Measurements from ENCODE around the gene RDH11.
A peak's percentile ranks its signal among the peaks of the same experiment; 100 is the strongest.

The RDH11 gene

DNA sequence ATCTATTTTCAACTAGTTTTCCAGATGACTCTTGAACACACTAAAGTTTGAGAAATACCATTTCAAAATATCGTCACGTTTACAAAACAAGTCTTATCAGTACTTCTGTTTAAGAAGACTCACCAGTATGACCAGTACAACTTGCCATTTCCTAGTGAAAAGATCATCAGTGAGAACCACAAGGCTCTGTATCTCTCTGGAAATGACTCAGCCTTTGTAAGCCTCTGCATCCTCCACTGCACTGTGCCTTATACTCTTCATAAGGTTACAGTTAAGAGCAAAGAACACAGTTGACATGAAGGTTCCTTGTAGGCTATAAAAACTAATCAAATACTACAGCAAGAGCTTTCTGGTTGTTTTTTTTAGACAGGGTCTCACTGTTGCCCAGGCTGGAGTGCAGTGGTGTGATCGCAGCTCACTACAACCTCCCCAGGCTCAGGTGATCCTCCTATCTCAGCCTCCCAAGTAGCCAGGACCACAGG, 15.4 kb downstream of the RDH11 start:
- TF ChIP-seq EP300 (IDR thresholded peaks at IDR 0.05; ENCODE audit: borderline replicate concordance), result no peak
- no peak for TF ChIP-seq TAF1 (IDR thresholded peaks at IDR 0.05; ENCODE audit: low read depth)
- no peak for TF ChIP-seq EGR1 (IDR thresholded peaks at IDR 0.05)
- TF ChIP-seq ZBTB7A (IDR thresholded peaks at IDR 0.05; ENCODE audit: low read depth), result no peak
- TF ChIP-seq YY1 (IDR thresholded peaks at IDR 0.05; ENCODE audit: low read depth), result no peak
- no peak for TF ChIP-seq NFIC (IDR thresholded peaks at IDR 0.05)
- TF ChIP-seq, protein P1, sequence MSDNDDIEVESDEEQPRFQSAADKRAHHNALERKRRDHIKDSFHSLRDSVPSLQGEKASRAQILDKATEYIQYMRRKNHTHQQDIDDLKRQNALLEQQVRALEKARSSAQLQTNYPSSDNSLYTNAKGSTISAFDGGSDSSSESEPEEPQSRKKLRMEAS (IDR thresholded peaks at IDR 0.05), result no peak
- no peak for TF ChIP-seq FOXM1 (IDR thresholded peaks at IDR 0.05; ENCODE audit: borderline replicate concordance, low read depth)
- TF ChIP-seq RAD21 (IDR thresholded peaks at IDR 0.05; ENCODE audit: low read depth), result no peak
- TF ChIP-seq TCF12 (IDR thresholded peaks at IDR 0.05; ENCODE audit: low read depth), result no peak
- no peak for TF ChIP-seq CREB1 (IDR thresholded peaks at IDR 0.05; ENCODE audit: low read depth)
- TF ChIP-seq, protein P2, sequence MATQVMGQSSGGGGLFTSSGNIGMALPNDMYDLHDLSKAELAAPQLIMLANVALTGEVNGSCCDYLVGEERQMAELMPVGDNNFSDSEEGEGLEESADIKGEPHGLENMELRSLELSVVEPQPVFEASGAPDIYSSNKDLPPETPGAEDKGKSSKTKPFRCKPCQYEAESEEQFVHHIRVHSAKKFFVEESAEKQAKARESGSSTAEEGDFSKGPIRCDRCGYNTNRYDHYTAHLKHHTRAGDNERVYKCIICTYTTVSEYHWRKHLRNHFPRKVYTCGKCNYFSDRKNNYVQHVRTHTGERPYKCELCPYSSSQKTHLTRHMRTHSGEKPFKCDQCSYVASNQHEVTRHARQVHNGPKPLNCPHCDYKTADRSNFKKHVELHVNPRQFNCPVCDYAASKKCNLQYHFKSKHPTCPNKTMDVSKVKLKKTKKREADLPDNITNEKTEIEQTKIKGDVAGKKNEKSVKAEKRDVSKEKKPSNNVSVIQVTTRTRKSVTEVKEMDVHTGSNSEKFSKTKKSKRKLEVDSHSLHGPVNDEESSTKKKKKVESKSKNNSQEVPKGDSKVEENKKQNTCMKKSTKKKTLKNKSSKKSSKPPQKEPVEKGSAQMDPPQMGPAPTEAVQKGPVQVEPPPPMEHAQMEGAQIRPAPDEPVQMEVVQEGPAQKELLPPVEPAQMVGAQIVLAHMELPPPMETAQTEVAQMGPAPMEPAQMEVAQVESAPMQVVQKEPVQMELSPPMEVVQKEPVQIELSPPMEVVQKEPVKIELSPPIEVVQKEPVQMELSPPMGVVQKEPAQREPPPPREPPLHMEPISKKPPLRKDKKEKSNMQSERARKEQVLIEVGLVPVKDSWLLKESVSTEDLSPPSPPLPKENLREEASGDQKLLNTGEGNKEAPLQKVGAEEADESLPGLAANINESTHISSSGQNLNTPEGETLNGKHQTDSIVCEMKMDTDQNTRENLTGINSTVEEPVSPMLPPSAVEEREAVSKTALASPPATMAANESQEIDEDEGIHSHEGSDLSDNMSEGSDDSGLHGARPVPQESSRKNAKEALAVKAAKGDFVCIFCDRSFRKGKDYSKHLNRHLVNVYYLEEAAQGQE (IDR thresholded peaks at IDR 0.05; ENCODE audit: low read depth), result no peak
- TF ChIP-seq, protein P3, sequence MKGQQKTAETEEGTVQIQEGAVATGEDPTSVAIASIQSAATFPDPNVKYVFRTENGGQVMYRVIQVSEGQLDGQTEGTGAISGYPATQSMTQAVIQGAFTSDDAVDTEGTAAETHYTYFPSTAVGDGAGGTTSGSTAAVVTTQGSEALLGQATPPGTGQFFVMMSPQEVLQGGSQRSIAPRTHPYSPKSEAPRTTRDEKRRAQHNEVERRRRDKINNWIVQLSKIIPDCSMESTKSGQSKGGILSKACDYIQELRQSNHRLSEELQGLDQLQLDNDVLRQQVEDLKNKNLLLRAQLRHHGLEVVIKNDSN (IDR thresholded peaks at IDR 0.05), result no peak

DNA sequence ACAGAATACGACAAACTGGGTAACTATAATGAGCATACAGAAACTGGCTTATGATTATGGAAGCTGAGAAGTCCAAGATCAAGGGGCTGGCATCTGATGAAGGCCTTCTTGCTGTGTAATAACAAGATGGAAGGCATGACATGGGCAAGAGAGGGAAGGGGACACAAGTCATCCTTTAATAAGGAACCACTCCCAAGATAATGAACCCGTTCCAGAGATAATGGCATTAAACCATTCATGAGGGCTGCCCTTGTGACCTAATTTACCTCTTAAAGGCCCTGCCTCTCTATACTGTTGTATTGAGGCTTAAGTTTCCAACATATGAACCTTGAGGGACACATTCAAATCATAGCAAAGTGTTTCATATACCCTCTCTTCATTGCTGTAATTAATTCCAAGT, 16.6 kb downstream of the RDH11 start:
- no peak for TF ChIP-seq TCF12 (IDR thresholded peaks at IDR 0.05; ENCODE audit: low read depth)
- TF ChIP-seq, protein P3 (IDR thresholded peaks at IDR 0.05), result no peak
- no peak for TF ChIP-seq NFIC (IDR thresholded peaks at IDR 0.05)
- no peak for TF ChIP-seq EP300 (IDR thresholded peaks at IDR 0.05; ENCODE audit: borderline replicate concordance)
- no peak for TF ChIP-seq EGR1 (IDR thresholded peaks at IDR 0.05)
- no peak for TF ChIP-seq TAF1 (IDR thresholded peaks at IDR 0.05; ENCODE audit: low read depth)
- no peak for TF ChIP-seq RAD21 (IDR thresholded peaks at IDR 0.05; ENCODE audit: low read depth)
- no peak for TF ChIP-seq YY1 (IDR thresholded peaks at IDR 0.05; ENCODE audit: low read depth)
- TF ChIP-seq ZBTB7A (IDR thresholded peaks at IDR 0.05; ENCODE audit: low read depth), result no peak
- no peak for TF ChIP-seq CEBPB (IDR thresholded peaks at IDR 0.05)
- no peak for TF ChIP-seq FOXM1 (IDR thresholded peaks at IDR 0.05; ENCODE audit: borderline replicate concordance, low read depth)
- TF ChIP-seq, protein P1 (IDR thresholded peaks at IDR 0.05), result no peak

DNA sequence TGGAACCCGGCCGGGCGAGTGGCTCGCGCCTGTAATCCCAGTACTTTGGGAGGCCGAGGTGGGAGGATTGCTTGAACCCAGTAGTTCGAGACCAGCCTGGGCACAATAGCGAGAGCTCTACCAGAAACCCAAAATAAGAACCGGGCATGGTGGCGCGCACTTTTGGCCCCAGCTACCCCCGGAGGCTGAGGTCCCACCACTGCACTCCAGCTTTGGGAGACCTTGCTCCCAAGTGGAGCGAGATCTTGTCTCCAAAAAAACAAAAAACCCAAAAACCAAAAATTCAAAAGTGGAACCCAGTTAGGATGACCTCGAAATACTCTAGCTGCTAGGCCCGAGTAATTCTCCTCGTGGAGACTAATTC, 20.4 kb downstream of the RDH11 start:
- TF ChIP-seq NFIC (IDR thresholded peaks at IDR 0.05), result no peak
- TF ChIP-seq, protein P1 (IDR thresholded peaks at IDR 0.05), result no peak
- no peak for TF ChIP-seq RAD21 (IDR thresholded peaks at IDR 0.05; ENCODE audit: low read depth)
- no peak for TF ChIP-seq EP300 (IDR thresholded peaks at IDR 0.05; ENCODE audit: borderline replicate concordance)
- TF ChIP-seq, protein P3 (IDR thresholded peaks at IDR 0.05), result no peak
- TF ChIP-seq EGR1 (IDR thresholded peaks at IDR 0.05), result no peak

DNA sequence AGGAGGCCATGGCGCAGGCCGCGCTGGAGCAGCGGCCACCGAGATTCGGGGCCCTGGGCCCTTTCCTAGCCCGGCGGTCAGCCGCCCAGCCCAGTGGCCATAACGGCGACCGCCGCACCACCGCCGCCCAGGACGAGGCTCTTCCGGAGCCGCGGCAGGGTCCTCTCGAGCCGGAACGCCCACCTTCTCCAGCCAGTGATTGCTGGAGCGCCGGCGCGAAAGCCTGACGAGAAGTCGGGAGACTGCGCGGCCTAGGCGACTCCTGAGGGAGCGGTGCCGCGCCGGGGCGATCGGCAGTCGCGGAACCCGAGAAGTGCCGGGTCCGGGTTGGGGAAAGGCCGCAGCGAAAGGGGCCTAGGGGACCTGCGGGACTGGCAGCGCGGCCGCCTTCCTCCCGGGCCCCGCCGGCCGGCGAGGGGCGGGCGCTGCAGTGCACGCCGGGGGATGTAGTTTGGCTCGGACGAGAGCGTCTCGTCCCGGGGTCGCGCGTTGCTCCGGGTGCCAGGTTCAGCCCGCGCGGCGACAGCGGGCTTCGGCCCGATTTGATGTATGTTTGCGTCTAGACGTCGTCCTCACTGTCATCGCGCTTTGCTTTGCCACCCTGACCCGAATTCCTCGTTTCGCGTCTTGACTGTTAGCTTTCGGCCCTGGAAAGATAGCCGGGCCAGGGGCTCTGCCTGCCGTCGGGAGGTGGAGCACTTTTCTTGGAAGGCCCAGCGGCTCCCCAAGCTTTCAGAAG, 20.9 kb downstream of the RDH11 start, which contains the start of gene VTI1B:
Gene VTI1B (minus strand): TSS at position 153 of the 739 bp plus-strand sequence. CDS start 143 bp downstream, at position 10.
- TF ChIP-seq NFIC (IDR thresholded peaks at IDR 0.05) (peak; percentile 56; the same call in 1 of the 2 replicates), TCF12 (IDR thresholded peaks at IDR 0.05; ENCODE audit: low read depth) (no peak), TAF1 (IDR thresholded peaks at IDR 0.05; ENCODE audit: low read depth) (peak; percentile 58), TEAD4 (IDR thresholded peaks at IDR 0.05) (peak; percentile 21; the same call in 1 of the 2 replicates), EP300 (IDR thresholded peaks at IDR 0.05; ENCODE audit: borderline replicate concordance) (no peak), YY1 (IDR thresholded peaks at IDR 0.05; ENCODE audit: low read depth) (peak; percentile 49; the same call in 1 of the 2 replicates), EGR1 (IDR thresholded peaks at IDR 0.05) (no peak), CEBPB (IDR thresholded peaks at IDR 0.05) (no peak), ZBTB7A (IDR thresholded peaks at IDR 0.05; ENCODE audit: low read depth) (peak; percentile 73; the same call in 1 of the 2 replicates), CREB1 (IDR thresholded peaks at IDR 0.05; ENCODE audit: low read depth) (no peak; the same call in 1 of the 2 replicates), FOXM1 (IDR thresholded peaks at IDR 0.05; ENCODE audit: borderline replicate concordance, low read depth) (no peak), RAD21 (IDR thresholded peaks at IDR 0.05; ENCODE audit: low read depth) (no peak)
- TF ChIP-seq, protein P1 (IDR thresholded peaks at IDR 0.05), result peak; percentile 52

DNA sequence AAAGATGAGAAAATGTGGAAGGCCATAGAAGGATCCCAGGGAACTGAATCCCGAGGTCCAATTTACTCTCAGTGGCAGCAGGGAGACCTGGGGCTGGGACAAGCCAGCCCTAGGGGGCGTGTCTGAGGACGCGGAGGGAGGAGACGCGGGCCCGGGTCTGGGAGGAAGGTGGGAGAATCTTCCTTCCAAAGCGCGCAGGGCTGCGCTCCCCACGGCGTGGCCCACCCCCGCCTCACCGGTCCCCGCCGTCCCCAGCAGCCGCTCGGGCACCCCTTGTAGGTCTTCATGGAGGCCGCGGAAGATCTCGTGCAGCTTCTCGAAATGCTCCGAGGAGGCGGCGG, 21.5 kb downstream of the RDH11 start:
- no peak for TF ChIP-seq ZBTB7A (IDR thresholded peaks at IDR 0.05; ENCODE audit: low read depth)
- no peak for TF ChIP-seq EP300 (IDR thresholded peaks at IDR 0.05; ENCODE audit: borderline replicate concordance)
- TF ChIP-seq TCF12 (IDR thresholded peaks at IDR 0.05; ENCODE audit: low read depth), result no peak
- TF ChIP-seq CEBPB (IDR thresholded peaks at IDR 0.05), result no peak
- no peak for TF ChIP-seq NFIC (IDR thresholded peaks at IDR 0.05)
- TF ChIP-seq TAF1 (IDR thresholded peaks at IDR 0.05; ENCODE audit: low read depth), result no peak
- TF ChIP-seq, protein P1 (IDR thresholded peaks at IDR 0.05), result no peak; the same call in 1 of the 2 replicates
- TF ChIP-seq, protein P3 (IDR thresholded peaks at IDR 0.05), result no peak
- TF ChIP-seq EGR1 (IDR thresholded peaks at IDR 0.05), result no peak
- no peak for TF ChIP-seq CREB1 (IDR thresholded peaks at IDR 0.05; ENCODE audit: low read depth)
- no peak for TF ChIP-seq YY1 (IDR thresholded peaks at IDR 0.05; ENCODE audit: low read depth)
- TF ChIP-seq, protein P2 (IDR thresholded peaks at IDR 0.05; ENCODE audit: low read depth), result no peak
- no peak for TF ChIP-seq FOXM1 (IDR thresholded peaks at IDR 0.05; ENCODE audit: borderline replicate concordance, low read depth)
- no peak for TF ChIP-seq RAD21 (IDR thresholded peaks at IDR 0.05; ENCODE audit: low read depth)
- TF ChIP-seq TEAD4 (IDR thresholded peaks at IDR 0.05), result no peak

Data from Ishikawa (cell line).